Measurements from ENCODE around the gene KLHL15.

The KLHL15 gene

DNA sequence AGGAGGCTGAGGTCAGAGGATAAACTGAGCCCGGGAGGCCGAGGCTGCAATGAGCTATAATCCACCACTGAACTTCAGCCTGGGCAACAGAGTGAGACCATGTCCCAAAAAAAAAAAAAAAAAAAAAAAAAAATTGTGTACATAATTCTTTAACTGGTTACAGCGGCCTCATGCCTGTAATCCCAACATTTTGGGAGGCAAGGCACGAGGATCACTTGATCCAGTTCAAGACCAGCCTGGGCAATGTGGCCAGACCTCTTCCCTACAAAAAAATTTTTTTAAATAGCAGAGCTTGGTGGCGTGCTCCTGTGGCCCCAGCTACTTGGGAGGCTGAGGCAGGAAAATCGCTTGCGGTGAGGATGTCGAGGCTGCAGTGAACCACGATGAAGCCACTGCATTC lies 9.3 kb downstream of the KLHL15 start:
- TF ChIP-seq CTCF (IDR thresholded peaks at IDR 0.05; ENCODE audit: control insufficient read depth, extremely low read depth, insufficient read depth) = no peak
- no peak overlapping the region for H3K4me3 ChIP-seq (ENCODE audit: low read depth, low read length)
- no peak for DNase-seq (ENCODE audit: low read depth)

- H3K4me3 ChIP-seq (ENCODE audit: low read depth, low read length) = no peak overlapping the region
- no peak for DNase-seq (ENCODE audit: low read depth)
- TF ChIP-seq CTCF (IDR thresholded peaks at IDR 0.05; ENCODE audit: control insufficient read depth, extremely low read depth, insufficient read depth) = no peak
These were observed 12.5 kb downstream of the KLHL15 start for GRCh38 chrX:24014388-24015018.

- DNase-seq (ENCODE audit: low read depth) = no peak
- TF ChIP-seq CTCF (IDR thresholded peaks at IDR 0.05; ENCODE audit: control insufficient read depth, extremely low read depth, insufficient read depth) = no peak
These were observed 14.7 kb downstream of the KLHL15 start for GRCh38 chrX:24012266-24012665.

DNA sequence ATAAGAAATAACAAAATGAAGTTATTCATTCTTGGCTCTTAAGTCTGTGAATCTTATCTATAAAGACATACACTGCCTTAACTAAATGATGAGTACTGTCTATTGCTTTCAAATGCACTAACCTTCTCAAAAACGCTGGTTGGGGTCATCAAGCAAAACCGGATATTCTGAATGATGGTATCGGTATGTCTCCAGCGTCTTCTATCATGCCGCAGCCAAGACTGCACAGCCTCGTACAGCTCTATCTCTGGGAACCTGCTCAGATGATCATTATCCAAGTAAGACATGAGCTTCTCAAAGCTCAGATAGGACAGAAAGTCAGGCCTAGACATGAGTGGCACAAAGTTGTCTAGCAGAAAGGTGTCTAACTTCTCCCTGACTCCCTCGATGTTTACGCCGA lies 21.1 kb downstream of the KLHL15 start:
- no peak for DNase-seq (ENCODE audit: low read depth)
- no peak for TF ChIP-seq CTCF (IDR thresholded peaks at IDR 0.05; ENCODE audit: control insufficient read depth, extremely low read depth, insufficient read depth)
- H3K4me3 ChIP-seq (ENCODE audit: low read depth, low read length) = no peak overlapping the region

More at GRCh38 chrX:24012266-24012665, 14.7 kb downstream of the KLHL15 start:
- H3K4me3 ChIP-seq (ENCODE audit: low read depth, low read length) = no peak overlapping the region

DNA sequence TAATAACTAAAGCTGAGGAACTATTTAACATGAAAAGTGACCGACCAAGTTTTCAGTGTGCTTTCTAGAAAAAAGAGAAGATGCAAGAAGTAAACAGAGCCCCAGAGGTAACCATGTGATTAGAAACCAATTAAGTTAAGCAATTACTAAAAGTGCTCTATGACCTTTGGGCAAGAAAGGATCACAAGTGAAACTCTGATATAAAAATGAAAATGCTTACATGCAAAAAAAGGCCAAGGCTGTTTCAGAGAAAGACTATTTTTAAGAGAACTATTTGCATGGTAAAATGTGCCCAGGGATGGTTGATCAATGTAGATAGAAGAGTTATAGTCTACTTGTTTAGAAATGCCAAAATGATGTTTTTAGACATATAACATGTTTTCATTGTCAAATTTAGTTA lies 22.0 kb downstream of the KLHL15 start:
- H3K4me3 ChIP-seq (ENCODE audit: low read depth, low read length) = no peak overlapping the region
- TF ChIP-seq CTCF (IDR thresholded peaks at IDR 0.05; ENCODE audit: control insufficient read depth, extremely low read depth, insufficient read depth) = no peak
- no peak for DNase-seq (ENCODE audit: low read depth)

- H3K4me3 ChIP-seq (ENCODE audit: low read depth, low read length) = no peak overlapping the region
- TF ChIP-seq CTCF (IDR thresholded peaks at IDR 0.05; ENCODE audit: control insufficient read depth, extremely low read depth, insufficient read depth) = no peak
These were observed 24.2 kb downstream of the KLHL15 start for GRCh38 chrX:24002792-24003191.

GRCh38 chrX:24002167-24002566 lies 24.8 kb downstream of the KLHL15 start:
- no peak overlapping the region for H3K4me3 ChIP-seq (ENCODE audit: low read depth, low read length)
- TF ChIP-seq CTCF (IDR thresholded peaks at IDR 0.05; ENCODE audit: control insufficient read depth, extremely low read depth, insufficient read depth) = no peak

More at GRCh38 chrX:24002792-24003191, 24.2 kb downstream of the KLHL15 start:
- peak; percentile 70 for DNase-seq (ENCODE audit: low read depth)

More at GRCh38 chrX:24002167-24002566, 24.8 kb downstream of the KLHL15 start:
- DNase-seq (ENCODE audit: low read depth) = no peak

Data from LNCaP clone FGC (cell line).